GM19468 (cell line): ENCODE data around the gene ZNF687.

ENCODE experiments used
- ATAC-seq: cut with Tn5 transposase; IDR thresholded peaks from one replicate; pipeline ENCODE4 v1.9.1; 2021; ENCODE audit warnings: mild to moderate bottlenecking, moderate library complexity, moderate number of reproducible peaks; ENCODE audit not compliant: unreplicated experiment; ENCODE audit errors: extremely low read depth

Gene ZNF687

DNA sequence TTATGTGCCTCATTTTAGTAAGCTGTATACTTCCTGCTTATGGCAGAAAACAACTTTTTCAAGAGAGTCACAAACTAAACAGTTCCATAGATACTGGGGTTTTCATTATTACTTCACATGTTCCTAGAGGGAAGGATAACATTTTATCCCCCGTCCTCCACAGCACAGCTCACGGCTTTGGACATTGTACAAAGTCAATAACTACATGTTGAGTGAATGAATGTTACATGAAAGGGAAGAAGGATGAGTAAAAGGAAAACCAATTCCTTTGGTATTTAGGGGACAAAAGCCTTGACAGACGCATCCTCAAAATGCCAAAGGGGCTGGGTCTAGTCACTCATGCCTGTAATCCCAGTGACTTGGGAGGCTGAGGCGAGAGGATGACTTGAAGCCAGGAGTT is 30.3 kb downstream of the ZNF687 start:
- no peak for ATAC-seq

DNA sequence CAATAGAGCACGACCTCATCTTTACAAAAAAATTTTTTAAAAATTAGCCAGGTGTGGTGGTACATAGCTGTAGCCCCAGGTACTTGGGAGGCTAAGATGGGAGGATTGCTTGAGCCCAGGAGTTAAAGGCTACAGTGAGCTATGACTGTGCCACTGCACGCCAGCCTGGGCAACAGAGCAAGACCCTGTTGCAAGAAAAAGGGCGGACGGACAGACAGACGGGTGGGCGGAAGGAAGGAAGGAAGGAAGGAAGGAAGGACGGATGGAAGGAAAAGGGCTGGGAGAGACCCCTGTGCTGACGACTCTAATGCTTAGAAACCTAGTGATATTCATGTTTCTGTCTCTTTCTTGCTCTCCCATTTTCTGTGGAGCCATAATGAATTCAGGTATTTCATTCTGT is 30.7 kb downstream of the ZNF687 start:
- no peak for ATAC-seq

DNA sequence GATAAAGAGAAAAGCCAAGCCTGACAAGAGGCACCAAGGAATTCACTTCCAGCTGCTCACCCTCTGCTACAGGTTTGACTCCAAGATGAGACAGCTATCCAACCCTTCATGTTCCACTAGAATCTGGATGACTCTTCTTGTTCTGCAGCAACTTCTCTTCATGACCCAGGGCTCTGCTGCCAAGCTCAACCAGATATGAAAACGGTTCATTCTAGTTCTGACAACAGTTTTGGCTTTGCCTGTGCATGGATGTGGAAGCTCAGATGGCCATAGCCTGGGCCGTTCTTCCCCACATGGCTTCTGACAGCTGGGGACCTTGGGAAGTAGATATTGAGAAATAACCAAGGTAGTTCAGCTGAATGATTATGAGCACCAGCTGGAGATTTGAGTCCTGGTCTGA is 31.4 kb downstream of the ZNF687 start:
- ATAC-seq: no peak

DNA sequence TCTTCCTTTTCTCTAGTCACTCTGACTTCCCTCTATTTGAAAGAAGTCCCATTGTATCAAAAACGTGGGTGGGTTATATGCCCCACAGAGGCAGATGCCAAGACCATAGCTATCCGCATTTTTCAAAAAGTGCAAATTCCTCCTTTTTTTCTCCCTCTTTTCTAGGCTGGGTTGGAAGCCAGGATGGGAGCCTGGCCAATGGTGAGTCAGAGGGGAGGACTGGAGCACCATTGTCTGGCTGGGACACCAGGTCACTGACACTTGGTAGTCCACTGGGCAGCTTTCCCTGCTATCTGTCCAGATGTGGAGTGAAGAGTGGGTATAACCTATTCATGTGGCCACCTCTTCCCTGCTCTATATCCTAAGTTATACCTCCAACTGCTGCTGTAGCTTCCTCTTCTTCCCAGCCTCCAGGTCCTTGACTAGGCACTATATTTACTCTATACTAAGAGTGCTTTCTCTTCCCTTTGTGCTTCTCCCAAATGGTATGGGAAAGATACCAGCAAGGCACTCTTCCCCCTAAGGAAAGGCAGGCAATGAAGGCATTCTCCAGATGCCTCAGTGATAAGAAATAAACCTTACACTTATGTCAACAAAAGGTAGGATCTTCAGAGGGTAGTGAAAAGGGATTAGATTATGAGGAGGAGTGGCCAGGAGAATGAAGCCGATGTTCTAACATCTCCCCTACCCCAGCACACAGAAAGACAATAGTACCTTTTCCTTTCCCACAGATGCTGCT is 32.2 kb downstream of the ZNF687 start:
- no peak for ATAC-seq

DNA sequence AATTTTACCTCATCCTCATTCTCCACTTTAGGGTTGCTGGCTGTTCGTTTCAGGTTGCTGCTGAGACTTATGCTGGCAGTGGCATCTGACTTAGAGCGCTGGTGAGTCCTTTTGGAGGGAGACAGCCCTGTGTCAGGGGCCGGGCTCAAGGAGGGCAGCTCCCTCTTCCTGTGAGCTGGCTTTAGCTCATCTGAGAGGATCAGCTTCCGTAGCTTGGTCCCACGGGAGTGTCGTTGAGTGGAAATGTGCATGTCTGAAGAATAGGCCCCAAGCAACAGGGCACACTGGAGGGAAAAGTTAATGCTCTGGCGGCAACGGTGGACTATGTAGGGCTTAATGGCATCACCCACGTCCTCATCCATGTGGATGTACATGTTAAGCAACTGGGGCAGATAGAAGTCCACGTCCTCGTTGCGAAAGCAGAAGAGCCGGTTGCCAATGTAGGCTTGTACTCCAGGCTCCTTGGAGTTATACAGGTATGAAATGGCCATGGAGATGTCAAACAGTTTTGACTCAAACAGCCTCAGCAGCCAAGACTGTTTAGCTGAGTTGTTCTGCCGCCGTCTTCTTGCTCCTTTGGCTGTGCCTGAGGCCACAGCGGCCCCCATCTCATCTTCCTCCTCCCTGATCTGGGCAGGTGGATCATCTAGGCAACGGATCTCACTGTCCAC is 33.6 kb downstream of the ZNF687 start:
- ATAC-seq: no peak

DNA sequence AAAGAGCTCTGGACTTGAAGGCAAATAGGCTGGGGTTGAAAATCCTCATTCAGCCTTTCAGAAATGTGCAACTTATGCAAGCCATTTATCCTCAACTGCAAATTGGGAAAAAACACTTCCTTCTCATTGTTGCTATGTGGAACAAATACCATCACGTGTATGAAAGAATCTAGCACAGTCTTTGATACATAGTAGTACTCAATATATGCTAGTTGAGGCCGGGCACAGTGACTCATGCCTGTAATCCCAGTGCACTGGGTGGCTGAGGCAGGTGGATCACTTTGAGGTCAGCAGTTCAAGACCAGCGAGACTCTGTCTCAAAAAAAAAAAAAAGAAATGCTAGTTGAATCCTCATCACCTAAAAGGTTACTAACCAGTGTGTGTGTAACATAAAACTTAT is 36.9 kb downstream of the ZNF687 start:
- ATAC-seq: no peak

DNA sequence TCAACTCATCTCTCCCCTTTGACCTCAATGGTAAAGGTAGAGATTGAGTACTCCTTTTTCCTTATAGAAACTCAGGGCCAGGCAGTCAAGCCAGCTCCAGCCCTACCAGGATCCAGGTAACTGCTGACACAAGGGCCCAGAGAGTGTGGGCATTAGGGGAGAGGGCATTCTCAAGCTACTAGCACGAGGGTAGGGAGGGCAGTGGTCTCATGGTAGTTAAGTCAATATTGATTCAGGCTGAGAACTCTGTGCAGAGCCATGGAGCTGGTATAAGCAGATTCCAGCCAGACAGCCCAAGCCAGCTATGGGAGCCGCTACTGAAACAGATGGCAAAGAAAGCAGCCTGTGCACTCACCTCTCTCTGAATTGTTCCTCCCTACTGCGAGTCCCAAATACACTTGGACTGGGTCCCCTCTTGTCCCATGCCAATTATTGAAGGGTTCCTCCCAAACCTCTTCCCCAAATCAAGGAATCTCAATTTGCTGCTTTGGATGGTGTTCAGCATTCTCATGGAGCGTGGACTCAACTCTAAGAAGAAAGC is 42.4 kb downstream of the ZNF687 start:
- ATAC-seq: no peak

DNA sequence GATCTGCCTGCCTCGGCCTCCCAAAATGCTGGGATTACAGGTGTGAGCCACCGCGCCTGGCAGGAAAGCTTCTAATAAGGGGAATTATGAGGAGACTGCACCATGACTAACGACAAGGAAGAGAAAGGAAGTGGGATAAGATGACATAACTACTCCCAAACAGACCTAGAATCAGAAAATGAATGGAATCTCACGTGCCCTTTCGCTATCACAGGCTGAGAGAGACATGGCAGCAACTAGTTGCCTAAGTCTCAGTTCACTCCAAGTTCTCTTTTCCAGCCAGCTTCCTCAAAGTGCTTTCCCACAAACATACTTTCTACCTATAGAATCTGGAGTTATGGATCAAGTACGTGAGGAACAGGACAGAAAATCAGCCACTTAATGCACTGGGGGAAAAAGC is 43.1 kb downstream of the ZNF687 start:
- ATAC-seq: no peak

DNA sequence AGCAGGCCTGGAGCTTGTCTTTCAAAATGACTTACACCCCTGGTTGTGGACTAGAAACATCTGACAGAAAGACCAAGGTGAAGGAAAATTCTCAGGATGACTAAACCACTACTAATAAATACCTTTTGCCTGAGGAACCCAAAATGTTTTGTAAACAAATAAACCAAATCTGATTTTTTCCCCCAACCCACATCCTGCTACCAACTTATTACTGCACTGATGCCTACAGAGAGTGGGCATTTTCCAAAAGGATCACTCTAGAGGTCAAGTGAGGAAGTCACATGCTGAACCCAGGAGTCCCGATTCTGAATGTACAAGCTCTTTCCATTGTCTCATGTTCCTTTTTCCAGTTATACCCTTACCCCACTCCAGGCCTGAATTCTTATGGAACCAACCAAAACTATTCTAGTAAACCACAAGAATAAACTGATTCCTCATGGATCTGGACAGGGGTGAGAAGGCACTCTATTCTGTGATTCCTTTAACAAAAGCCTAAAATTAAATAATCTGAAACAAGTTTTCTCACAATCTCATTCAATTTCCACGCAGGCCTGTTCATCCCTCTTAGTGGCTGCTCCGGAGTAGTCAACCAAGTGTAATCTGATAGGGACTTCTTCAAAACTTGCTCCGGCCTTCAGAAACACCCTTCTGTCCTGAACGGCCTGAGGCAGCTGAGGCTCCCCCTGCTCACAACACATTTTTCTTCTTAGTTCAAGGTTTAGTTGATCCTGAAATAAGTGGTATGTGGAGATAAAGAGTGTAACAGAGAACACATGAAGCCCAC is 43.7 kb downstream of the ZNF687 start:
- ATAC-seq: no peak

DNA sequence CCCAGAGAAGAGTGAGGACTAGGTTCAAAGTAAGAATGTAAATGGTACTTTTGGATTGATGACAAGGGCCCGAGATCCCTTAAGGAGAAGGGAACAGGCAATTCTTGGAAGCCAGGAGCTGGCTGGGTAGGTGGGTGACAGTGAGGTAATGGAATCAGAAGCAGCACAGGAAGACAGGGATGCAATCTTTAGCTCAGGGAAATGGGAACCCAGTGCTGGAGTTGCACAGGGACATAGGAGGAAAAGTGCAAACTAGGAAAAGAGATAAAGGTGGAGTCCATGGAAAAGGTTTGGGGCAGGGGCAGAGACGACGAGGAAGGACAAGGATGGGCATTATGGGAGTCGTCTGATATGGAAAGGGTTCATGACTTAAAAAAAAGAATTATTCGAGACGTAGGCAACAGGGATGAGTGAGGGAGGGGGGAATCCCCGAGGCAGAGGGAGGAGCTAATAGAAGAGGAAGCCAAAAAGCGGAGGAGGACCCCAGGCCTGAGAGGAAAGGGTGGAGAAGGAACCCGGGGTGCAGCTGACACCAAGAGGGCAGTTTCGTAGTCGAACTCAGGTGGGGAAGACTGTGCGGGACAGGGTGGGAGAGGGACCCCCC is 44.6 kb downstream of the ZNF687 start:
- ATAC-seq: no peak

DNA sequence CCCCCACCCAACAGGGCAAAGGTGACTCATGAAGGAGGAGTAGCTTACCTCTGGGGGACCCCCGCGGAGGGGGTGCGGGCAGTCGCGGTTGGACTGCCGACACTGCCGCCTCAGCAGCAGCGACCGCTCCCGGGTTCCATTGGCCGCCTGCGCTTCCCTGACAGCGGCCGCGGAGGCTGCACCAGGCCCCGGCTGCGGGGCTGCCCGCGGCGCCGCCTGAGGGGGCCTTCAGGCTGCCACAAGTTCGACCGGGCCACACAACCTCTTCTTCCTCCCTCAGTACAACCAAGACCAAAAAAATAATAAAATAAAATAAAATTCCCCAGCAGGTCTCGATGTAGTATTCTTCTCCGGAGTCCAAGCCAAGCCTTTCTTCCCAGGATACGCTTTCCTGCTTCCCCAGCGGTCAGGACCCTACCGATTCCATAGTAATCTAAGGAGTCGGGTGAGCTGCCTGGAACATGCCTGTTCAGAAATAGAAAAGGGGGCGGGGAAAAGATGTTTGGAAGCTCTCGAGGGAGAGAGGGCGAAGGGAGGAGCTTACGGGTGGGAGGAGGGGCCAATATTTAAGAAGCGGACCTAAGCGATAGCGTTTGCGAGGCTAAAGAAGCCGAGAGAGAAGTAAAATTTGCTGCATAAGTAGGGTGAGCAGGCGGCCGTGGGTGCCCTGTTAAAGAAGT is 45.3 kb downstream of the ZNF687 start, which contains the start of gene PI4KB:
PI4KB (minus strand) TSS at position 194 of the 680 bp plus-strand sequence. CDS start 10,935 bp downstream, outside the sequence.
- no peak for ATAC-seq

DNA sequence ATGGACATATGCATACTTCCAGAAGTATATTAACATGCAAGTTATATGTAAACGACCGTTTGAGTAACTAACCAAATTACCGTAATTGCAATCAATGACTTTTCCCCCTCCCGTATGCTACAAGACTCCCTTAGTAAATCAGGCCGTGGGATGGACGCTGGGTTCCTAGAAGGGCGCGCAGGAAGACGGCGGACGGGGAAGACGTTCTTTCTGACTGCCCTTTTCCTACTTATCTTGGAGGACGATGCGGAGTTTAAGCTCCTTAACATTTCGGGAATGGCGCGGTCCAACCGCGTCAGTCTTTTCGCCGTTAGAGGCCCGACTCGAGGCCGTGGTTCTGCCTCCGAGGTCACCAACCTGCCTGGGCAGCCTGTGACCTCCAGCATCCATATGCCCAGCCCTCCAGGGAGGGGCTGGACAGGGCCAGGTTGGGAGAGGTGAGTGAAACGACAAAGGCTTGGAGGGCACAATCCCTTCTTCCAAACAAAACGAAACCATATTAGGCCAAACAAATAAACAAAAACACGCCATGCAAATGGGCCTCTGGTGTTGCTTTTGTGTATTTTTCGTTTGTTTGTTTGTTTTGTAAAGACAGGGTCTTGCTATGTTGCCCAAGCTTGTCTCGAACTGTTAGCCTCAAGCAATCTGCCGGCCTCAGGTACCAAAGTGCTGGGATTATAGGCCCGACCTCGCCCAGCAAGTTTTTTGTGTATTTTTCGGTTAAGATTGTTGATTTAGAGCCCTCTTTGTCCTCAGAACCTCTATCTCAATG is 46.0 kb downstream of the ZNF687 start:
- no peak for ATAC-seq

DNA sequence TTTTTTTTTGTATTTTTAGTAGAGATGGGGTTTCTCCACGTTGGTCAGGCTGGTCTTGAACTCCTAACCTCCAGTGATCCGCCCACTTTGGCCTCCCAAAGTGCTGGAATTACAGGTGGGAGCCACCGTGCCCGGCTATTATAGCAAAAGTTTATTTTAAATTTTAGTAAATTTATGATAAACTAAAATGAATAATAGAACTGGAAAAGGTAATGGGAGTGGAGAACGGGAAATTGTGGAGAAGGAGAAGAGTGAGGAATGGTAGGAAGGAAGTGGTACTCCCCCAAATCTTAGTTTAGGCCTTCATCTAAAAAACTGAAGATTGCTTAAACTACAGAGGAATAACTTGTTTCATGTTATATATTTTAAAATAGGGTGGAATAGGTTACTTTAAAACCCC is 52.7 kb downstream of the ZNF687 start:
- no peak for ATAC-seq

DNA sequence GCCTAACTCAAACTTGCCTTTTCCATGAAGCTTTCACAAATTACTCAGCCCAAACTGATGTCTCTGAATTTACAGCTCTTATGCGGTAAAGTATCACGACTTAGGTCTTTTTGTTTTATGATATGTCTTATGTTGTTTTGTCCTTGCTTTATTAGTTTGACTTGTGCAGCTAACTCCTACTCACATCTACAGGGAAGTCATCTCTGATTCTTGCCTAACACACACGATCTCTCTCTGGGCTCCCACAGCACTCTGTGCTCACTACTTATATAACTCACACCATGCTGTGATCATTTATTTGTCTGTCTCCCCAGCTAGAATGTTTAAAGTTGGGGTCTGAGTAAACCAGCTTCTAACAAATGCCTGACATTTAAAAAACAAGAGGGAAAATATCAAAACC is 54.5 kb downstream of the ZNF687 start:
- no peak for ATAC-seq

DNA sequence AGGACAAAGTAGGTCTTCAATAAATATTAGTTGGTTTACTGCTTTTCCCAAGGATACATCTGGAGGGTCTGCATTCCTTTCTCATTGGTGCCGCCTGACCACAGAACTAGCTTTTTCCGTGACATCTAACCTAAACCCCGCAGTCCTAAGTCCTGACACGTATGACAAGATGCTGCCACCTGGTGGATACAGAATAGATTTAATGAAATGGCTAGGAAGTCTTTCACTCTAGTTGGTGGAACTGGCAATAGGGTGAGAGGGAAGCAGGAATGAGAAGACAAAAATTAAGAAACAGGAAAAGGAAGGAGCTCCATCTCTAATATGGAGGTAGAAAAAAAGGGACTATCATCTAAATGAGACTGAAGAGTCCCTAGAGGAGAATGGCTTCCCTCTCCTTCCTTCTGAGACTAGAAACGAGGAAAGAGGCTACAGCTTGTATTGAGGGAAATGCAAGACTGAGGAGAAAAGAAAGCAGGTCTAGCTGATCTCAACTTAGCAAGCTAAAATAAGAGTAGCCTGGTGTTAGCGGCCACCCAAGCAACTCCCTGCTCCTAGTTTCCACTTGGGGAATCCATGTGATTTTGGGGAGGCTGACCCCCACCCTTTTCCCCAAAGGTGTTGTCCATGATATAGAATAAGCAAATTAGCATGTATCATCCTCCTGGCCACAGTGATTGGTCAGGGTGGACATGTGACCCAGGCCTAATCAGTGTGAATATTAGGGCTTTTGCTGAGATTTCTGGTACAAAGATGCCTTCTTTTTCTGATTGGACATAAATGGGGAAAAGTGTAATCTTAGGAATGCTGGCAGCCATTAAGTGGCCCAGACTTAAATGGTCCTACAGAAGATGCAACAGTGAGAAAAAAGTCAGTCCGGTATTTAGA is 59.0 kb downstream of the ZNF687 start:
- ATAC-seq: no peak
